Neural cell (in vitro differentiated cells): ENCODE data around the gene FANCC. TPM values are rescaled to one million over a fixed set of nuclear protein-coding genes. Genes with fewer than 3 reads are reported as not detected.

Source experiments
- H2AFZ ChIP-seq: fragments of 200-600, 300-800 bp; sonication (generic), shearing (Covaris generic); 2 replicates; pipeline ENCODE4 v1.6.0; 2014; ENCODE audit warnings: low read depth, mild to moderate bottlenecking, antibody characterized with exemption, low read length, moderate library complexity
- H3F3A ChIP-seq: fragments of 200-600 bp; shearing (Covaris generic); 2 replicates; pipeline ENCODE4 v1.6.1; 2016; ENCODE audit warnings: mild to moderate bottlenecking, moderate library complexity, mixed read lengths, antibody characterized with exemption, low read length; ENCODE audit not compliant: insufficient read depth, poor library complexity, severe bottlenecking
- H3K27ac ChIP-seq: fragments of 200-600, 300-800 bp; sonication (generic), shearing (Covaris generic); 2 replicates; pipeline ENCODE4 v1.5.1; 2014; ENCODE audit warnings: mild to moderate bottlenecking, low read length, moderate library complexity
- H3K27me3 ChIP-seq: fragments of 300-800, 200-600 bp; sonication (generic), shearing (Covaris generic); 2 replicates; pipeline ENCODE4 v1.6.0; 2014; ENCODE audit warnings: mild to moderate bottlenecking, low read depth, low read length, moderate library complexity; ENCODE audit not compliant: insufficient read depth
- H3K36me3 ChIP-seq: fragments of 300-800, 200-600 bp; sonication (generic), shearing (Covaris generic); 2 replicates; pipeline ENCODE4 v1.5.1; 2014; ENCODE audit warnings: mild to moderate bottlenecking, antibody characterized with exemption, low read length, moderate library complexity; ENCODE audit not compliant: insufficient read depth
- H3K4me2 ChIP-seq: fragments of 300-800, 200-600 bp; sonication (generic), shearing (Covaris generic); 2 replicates; pipeline ENCODE4 v1.6.0; 2014; ENCODE audit warnings: mild to moderate bottlenecking, low read length
- H3K4me3 ChIP-seq: fragments of 300-800, 200-600 bp; sonication (generic), shearing (Covaris generic); 2 replicates; pipeline ENCODE4 v1.5.1; 2014; ENCODE audit warnings: mild to moderate bottlenecking, low read length, moderate library complexity
- H3K79me2 ChIP-seq: fragments of 200-600 bp; shearing (Covaris generic); replicated peaks from 2 replicates; pipeline ENCODE4 v1.6.0; 2014; ENCODE audit warnings: mild to moderate bottlenecking, low read length, moderate library complexity; ENCODE audit not compliant: insufficient read depth
- H3K9ac ChIP-seq: fragments of 300-800, 200-600 bp; sonication (generic), shearing (Covaris generic); 2 replicates; pipeline ENCODE4 v1.6.1; 2016; ENCODE audit warnings: mild to moderate bottlenecking, low read length, mixed read lengths
- H3K9me2 ChIP-seq: fragments of 200-600 bp; shearing (Covaris generic); 2 replicates; pipeline ENCODE4 v1.6.1; 2016; ENCODE audit warnings: mild to moderate bottlenecking, low read length, mixed read lengths; ENCODE audit not compliant: insufficient read depth
- H3K9me3 ChIP-seq: fragments of 200-600, 300-800 bp; sonication (generic), shearing (Covaris generic); 2 replicates; pipeline ENCODE4 v1.6.1; 2016; ENCODE audit warnings: mild to moderate bottlenecking, mixed run types, low read length, moderate library complexity, mixed read lengths
- H4K20me1 ChIP-seq: fragments of 200-600 bp; shearing (Covaris generic); 2 replicates; pipeline ENCODE4 v1.6.1; 2016; ENCODE audit warnings: mild to moderate bottlenecking, mixed run types; ENCODE audit not compliant: insufficient read depth
- CTCF ChIP-seq: fragments of 450-650 bp; IDR thresholded peaks from 2 replicates; pipeline ENCODE4 v1.5.1; 2014; ENCODE audit warnings: antibody characterized with exemption, mild to moderate bottlenecking, moderate library complexity; ENCODE audit not compliant: poor library complexity, severe bottlenecking
- EP300 ChIP-seq: fragments of 450-650 bp; conservative IDR thresholded peaks from 2 replicates; pipeline ENCODE4 v1.6.1; 2014; ENCODE audit warnings: antibody characterized with exemption, mild to moderate bottlenecking, moderate library complexity; ENCODE audit not compliant: poor library complexity, severe bottlenecking
- EZH2 ChIP-seq: fragments of 200-600, 300-800 bp; shearing (Covaris generic), sonication (generic); IDR thresholded peaks from 2 replicates; pipeline ENCODE4 v1.6.1; 2014; ENCODE audit warnings: antibody characterized with exemption, low read length, borderline replicate concordance, mild to moderate bottlenecking; ENCODE audit not compliant: insufficient read depth, poor library complexity, severe bottlenecking
- MXI1 ChIP-seq: fragments of 450-650 bp; conservative IDR thresholded peaks from 2 replicates; pipeline ENCODE4 v1.6.1; 2014; ENCODE audit warnings: antibody characterized with exemption, mild to moderate bottlenecking; ENCODE audit not compliant: poor library complexity, severe bottlenecking
- POLR2AphosphoS5 ChIP-seq: IDR thresholded peaks from 2 replicates; pipeline ENCODE4 v1.6.1; 2012
- RAD21 ChIP-seq: fragments of 450-650 bp; conservative IDR thresholded peaks from 2 replicates; pipeline ENCODE4 v1.6.1; 2014; ENCODE audit warnings: antibody characterized with exemption, mild to moderate bottlenecking, moderate library complexity
- SMC3 ChIP-seq: fragments of 450-650 bp; conservative IDR thresholded peaks from 2 replicates; pipeline ENCODE4 v1.6.1; 2014; ENCODE audit warnings: antibody characterized with exemption, mild to moderate bottlenecking, moderate library complexity; ENCODE audit not compliant: poor library complexity
- TAF1 ChIP-seq: IDR thresholded peaks from 2 replicates; pipeline ENCODE4 v1.6.1; 2012; ENCODE audit warnings: low read depth
- polyA plus RNA-seq: library from polyadenylated mRNA; depleted of rRNA; stranded (reverse); fragments of >200 nt; gene quantifications from 2 replicates; pipeline ENCODE4 v1.2.3, GENCODE V29; 2014
- TF ChIP-seq, protein P1 (sequence below): IDR thresholded peaks from 2 replicates; pipeline ENCODE4 v1.6.1; 2012; ENCODE audit warnings: borderline replicate concordance

FANCC gene
- polyA plus RNA-seq, 1 donor from 2014 or later = 9.7 TPM

DNA sequence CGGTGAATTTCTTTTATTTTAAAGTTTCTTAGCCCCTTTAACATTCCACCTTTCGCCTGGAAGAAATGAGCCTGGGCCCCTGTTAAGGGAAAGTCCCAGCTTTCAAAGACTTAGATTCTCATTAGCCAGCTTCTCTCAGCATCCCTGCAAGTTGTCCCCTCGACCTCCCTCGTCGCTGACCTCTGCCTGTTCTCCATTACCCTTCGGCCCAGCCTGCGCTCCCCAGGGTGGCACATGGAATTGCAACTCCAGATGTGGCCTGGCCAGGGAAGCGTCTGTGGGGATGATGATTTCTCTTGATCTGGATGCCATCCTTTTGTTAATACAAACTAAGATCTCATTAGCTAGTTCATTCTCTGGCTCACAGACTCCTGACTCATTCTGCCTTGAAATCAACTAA is 43.4 kb upstream of the FANCC start:
- no peak overlapping the region for H3K27ac ChIP-seq
- H3K4me3 ChIP-seq = no peak overlapping the region

GRCh38 chr9:95357316-95357715 is 39.8 kb upstream of the FANCC start:
- Histone ChIP-seq H3K27ac (no peak overlapping the region), H3K36me3 (no peaks in the 10 kb centered on the region), H3K79me2 (no peaks in the 10 kb centered on the region), H3K4me3 (no peak overlapping the region), H3K27me3 (no peaks in the 10 kb centered on the region), H3K9ac (no peak overlapping the region), H3K9me3 (no peaks in the 10 kb centered on the region), H3K4me2 (no peak overlapping the region), H2AFZ (no peak overlapping the region), H3F3A (no peaks in the 10 kb centered on the region), H3K9me2 (no peaks in the 10 kb centered on the region), H4K20me1 (no peaks in the 10 kb centered on the region)
- no peak for TF ChIP-seq SMC3

More for the DNA sequence above, 43.4 kb upstream of the FANCC start:
- Histone ChIP-seq H3K9me3 (no peaks in the 10 kb centered on the region), H3K79me2 (no peaks in the 10 kb centered on the region), H3K36me3 (no peaks in the 10 kb centered on the region), H3K4me2 (no peak overlapping the region), H3K27me3 (no peaks in the 10 kb centered on the region), H3K9ac (no peak overlapping the region), H3F3A (no peaks in the 10 kb centered on the region), H4K20me1 (no peaks in the 10 kb centered on the region), H3K9me2 (no peaks in the 10 kb centered on the region), H2AFZ (no peak overlapping the region)
- no peak for TF ChIP-seq TAF1
- TF ChIP-seq EP300 = no peak
- TF ChIP-seq, protein P1, sequence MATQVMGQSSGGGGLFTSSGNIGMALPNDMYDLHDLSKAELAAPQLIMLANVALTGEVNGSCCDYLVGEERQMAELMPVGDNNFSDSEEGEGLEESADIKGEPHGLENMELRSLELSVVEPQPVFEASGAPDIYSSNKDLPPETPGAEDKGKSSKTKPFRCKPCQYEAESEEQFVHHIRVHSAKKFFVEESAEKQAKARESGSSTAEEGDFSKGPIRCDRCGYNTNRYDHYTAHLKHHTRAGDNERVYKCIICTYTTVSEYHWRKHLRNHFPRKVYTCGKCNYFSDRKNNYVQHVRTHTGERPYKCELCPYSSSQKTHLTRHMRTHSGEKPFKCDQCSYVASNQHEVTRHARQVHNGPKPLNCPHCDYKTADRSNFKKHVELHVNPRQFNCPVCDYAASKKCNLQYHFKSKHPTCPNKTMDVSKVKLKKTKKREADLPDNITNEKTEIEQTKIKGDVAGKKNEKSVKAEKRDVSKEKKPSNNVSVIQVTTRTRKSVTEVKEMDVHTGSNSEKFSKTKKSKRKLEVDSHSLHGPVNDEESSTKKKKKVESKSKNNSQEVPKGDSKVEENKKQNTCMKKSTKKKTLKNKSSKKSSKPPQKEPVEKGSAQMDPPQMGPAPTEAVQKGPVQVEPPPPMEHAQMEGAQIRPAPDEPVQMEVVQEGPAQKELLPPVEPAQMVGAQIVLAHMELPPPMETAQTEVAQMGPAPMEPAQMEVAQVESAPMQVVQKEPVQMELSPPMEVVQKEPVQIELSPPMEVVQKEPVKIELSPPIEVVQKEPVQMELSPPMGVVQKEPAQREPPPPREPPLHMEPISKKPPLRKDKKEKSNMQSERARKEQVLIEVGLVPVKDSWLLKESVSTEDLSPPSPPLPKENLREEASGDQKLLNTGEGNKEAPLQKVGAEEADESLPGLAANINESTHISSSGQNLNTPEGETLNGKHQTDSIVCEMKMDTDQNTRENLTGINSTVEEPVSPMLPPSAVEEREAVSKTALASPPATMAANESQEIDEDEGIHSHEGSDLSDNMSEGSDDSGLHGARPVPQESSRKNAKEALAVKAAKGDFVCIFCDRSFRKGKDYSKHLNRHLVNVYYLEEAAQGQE = no peak
- TF ChIP-seq RAD21 = no peak
- no peak for TF ChIP-seq POLR2AphosphoS5
- no peak for TF ChIP-seq MXI1
- TF ChIP-seq CTCF = no peak
- TF ChIP-seq EZH2 = no peak
- no peak for TF ChIP-seq SMC3

GRCh38 chr9:95355500-95355899 is 38.0 kb upstream of the FANCC start:
- Histone ChIP-seq H2AFZ (no peak overlapping the region), H3F3A (no peaks in the 10 kb centered on the region), H4K20me1 (no peaks in the 10 kb centered on the region), H3K4me2 (no peak overlapping the region), H3K27me3 (no peaks in the 10 kb centered on the region), H3K9ac (no peak overlapping the region), H3K4me3 (no peak overlapping the region), H3K9me2 (no peaks in the 10 kb centered on the region), H3K79me2 (no peaks in the 10 kb centered on the region), H3K9me3 (peaks cover 5% of the 10 kb centered on the region), H3K27ac (no peak overlapping the region), H3K36me3 (no peaks in the 10 kb centered on the region)
- no peak for TF ChIP-seq TAF1
- no peak for TF ChIP-seq RAD21
- no peak for TF ChIP-seq EP300
- no peak for TF ChIP-seq SMC3
- no peak for TF ChIP-seq CTCF
- TF ChIP-seq POLR2AphosphoS5 = no peak
- TF ChIP-seq MXI1 = no peak
- no peak for TF ChIP-seq EZH2
- TF ChIP-seq, protein P1 = no peak
